NB4 (cell line): ENCODE measurements around the gene ARPC5L.

ENCODE experiments used
- POLR2A ChIP-seq: IDR thresholded peaks from 2 replicates; pipeline ENCODE4 v1.6.1; 2011; ENCODE audit warnings: mild to moderate bottlenecking; ENCODE audit not compliant: insufficient read length; ENCODE audit errors: extremely low read depth
- TF ChIP-seq, protein P1 (sequence below): IDR thresholded peaks from one replicate; pipeline ENCODE4 v1.5.1; 2012; ENCODE audit warnings: low read depth, low read length

DNA sequence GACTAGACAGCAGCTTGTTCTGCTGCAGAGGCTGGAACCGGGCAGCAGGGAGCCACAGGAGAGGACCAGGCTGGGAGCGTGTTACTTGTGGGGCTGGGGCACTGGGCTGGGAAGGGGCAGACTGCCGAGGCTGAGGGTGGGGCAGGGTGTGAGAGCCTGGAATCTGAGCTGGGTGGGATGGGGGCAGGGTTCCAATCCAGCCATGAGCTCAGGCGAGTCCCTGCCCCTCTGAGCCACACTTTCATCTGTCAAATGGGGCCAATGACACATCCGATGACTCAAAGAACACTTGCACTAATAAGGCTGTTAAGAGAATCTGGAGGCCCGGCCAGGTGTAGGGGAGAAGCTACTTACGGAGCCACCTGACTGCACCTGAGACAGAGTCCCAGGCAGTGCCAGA is 27.3 kb upstream of the ARPC5L start:
- TF ChIP-seq, protein P1, sequence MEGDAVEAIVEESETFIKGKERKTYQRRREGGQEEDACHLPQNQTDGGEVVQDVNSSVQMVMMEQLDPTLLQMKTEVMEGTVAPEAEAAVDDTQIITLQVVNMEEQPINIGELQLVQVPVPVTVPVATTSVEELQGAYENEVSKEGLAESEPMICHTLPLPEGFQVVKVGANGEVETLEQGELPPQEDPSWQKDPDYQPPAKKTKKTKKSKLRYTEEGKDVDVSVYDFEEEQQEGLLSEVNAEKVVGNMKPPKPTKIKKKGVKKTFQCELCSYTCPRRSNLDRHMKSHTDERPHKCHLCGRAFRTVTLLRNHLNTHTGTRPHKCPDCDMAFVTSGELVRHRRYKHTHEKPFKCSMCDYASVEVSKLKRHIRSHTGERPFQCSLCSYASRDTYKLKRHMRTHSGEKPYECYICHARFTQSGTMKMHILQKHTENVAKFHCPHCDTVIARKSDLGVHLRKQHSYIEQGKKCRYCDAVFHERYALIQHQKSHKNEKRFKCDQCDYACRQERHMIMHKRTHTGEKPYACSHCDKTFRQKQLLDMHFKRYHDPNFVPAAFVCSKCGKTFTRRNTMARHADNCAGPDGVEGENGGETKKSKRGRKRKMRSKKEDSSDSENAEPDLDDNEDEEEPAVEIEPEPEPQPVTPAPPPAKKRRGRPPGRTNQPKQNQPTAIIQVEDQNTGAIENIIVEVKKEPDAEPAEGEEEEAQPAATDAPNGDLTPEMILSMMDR: no peak
- TF ChIP-seq POLR2A: no peak
